ENCODE results near the gene ERCC6. TPM values are rescaled to one million over a fixed set of nuclear protein-coding genes. Genes with fewer than 3 reads are reported as not detected.

The ERCC6 gene
- polyA plus RNA-seq, 4 donors = 3.5 to 12.6 (median 5.1) TPM

DNA sequence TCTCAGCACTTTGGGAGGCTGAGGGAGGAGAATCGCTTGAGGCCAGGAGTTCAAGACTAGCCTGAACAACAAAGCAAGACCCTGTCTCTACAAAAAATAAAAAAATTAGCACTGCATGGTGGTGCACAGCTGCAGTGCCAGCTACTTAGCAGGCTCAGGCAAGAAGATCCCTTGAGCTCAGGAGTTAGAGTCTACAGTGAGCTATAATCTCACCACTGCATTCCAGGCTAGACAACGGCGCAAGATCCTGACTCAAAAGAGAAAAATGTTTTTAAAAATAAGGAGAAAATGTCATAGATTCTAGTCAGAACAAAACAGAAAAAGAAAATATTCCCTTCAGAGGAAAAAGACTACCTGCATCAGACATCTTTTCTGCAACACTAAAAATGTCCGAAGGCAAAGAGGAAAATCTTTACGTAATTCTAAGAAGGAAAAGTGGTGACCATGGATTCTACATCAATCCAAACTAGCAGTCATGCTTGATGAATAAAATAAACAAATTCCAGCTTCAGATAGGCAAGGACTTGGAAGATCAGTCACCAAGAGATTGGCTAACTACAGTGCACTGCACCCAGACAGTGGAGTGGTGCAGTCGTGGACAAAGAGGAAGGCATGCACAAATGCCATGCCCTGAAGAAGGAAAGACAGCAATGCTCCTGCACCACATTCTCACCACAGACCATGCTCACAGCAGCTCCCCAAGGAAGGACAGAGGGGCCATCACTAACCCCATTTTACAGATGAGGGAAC, 54.3 kb downstream of the ERCC6 start:
- no peaks in the 10 kb centered on the region for H3K27me3 ChIP-seq (ENCODE audit: control insufficient read depth in 3 of 3, insufficient read depth in 3 of 3, low read length in 3 of 3)
- H3K9me3 ChIP-seq (ENCODE audit: control insufficient read depth in 2 of 2, insufficient read depth in 1 of 2, low read depth in 1 of 2, low read length in 1 of 2) = no peaks in the 10 kb centered on the region
- no peak overlapping the region for H3K4me3 ChIP-seq (ENCODE audit: low read depth in 1 of 3, low read length in 3 of 3)
- peaks cover 2 to 17% (median 3%) of the 10 kb centered on the region in 3 donors for H3K36me3 ChIP-seq (ENCODE audit: control insufficient read depth in 3 of 3, insufficient read depth in 2 of 3, low read depth in 1 of 3, low read length in 3 of 3)
- 94 to 96% (median 95%) methylated on average over 6 of the region's 6 CpGs for WGBS, 3 donors
- H3K4me1 ChIP-seq (ENCODE audit: control insufficient read depth in 3 of 3, insufficient read depth in 2 of 3, low read depth in 1 of 3, low read length in 2 of 3) = peaks cover 0 to 2% (median 0%) of the 10 kb centered on the region in 3 donors
- H3K27ac ChIP-seq (ENCODE audit: low read depth in 1 of 3, low read length in 2 of 3) = no peak overlapping the region
- DNase-seq (no peak), FAIRE-seq (no peak)

DNA sequence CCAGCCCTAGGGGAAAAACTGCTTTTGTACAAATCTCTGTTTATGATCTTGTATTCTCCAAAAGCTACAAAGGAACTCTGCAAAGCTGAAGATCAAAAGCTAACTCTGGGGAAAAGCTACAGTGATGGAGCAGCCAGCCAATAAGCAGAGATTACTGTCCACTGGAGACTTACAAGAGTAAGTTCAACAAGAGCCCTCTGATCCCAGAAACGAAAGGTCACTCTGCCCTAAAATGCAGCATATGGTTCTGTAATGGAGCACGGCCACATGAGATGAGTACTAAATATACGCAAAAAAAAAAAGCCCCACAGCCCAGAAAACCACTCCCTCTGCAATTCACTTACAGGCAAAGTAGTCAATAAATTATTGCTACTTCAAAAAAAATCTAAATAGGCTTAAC, 60.1 kb downstream of the ERCC6 start:
- no peaks in the 10 kb centered on the region for H3K9me3 ChIP-seq (ENCODE audit: control insufficient read depth in 2 of 2, insufficient read depth in 1 of 2, low read depth in 1 of 2, low read length in 1 of 2)
- DNase-seq (no peak), FAIRE-seq (no peak)
- H3K27ac ChIP-seq (ENCODE audit: low read depth in 1 of 3, low read length in 2 of 3) = no peak overlapping the region
- no peaks in the 10 kb centered on the region for H3K4me1 ChIP-seq (ENCODE audit: control insufficient read depth in 3 of 3, insufficient read depth in 2 of 3, low read depth in 1 of 3, low read length in 2 of 3)
- H3K36me3 ChIP-seq (ENCODE audit: control insufficient read depth in 3 of 3, insufficient read depth in 2 of 3, low read depth in 1 of 3, low read length in 3 of 3) = peaks cover 7 to 37% (median 15%) of the 10 kb centered on the region in 3 donors
- 93 to 99% (median 98%) methylated on average over 3 of the region's 3 CpGs for WGBS, 3 donors
- H3K4me3 ChIP-seq (ENCODE audit: low read depth in 1 of 3, low read length in 3 of 3) = no peak overlapping the region
- no peaks in the 10 kb centered on the region for H3K27me3 ChIP-seq (ENCODE audit: control insufficient read depth in 3 of 3, insufficient read depth in 3 of 3, low read length in 3 of 3)

DNA sequence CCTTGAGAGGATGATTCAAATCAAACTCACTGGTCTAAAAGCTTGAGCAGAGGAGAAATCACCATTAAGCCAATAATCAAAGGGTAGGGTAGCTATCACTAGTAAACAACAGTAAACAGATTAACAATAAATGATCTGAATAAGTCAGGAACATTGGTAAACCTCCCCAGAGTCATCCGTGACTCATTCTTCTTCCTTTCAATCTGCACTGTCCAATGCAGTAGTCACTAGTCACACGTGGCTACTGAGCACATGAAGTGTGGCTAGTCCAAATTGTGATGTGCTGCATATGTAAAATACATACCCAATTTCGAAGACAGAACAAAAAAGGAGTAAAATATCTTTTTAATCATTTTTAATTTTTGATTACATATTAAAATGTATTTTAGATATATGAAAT, 64.0 kb downstream of the ERCC6 start:
- H3K4me3 ChIP-seq (ENCODE audit: low read depth in 1 of 3, low read length in 3 of 3) = no peak overlapping the region
- no peaks in the 10 kb centered on the region for H3K27me3 ChIP-seq (ENCODE audit: control insufficient read depth in 3 of 3, insufficient read depth in 3 of 3, low read length in 3 of 3)
- FAIRE-seq (no peak), DNase-seq (no peak)
- no peaks in the 10 kb centered on the region for H3K9me3 ChIP-seq (ENCODE audit: control insufficient read depth in 2 of 2, insufficient read depth in 1 of 2, low read depth in 1 of 2, low read length in 1 of 2)
- H3K27ac ChIP-seq (ENCODE audit: low read depth in 1 of 3, low read length in 2 of 3) = no peak overlapping the region
- H3K36me3 ChIP-seq (ENCODE audit: control insufficient read depth in 3 of 3, insufficient read depth in 2 of 3, low read depth in 1 of 3, low read length in 3 of 3) = peaks cover 12 to 32% (median 22%) of the 10 kb centered on the region in 3 donors
- 69 to 86% (median 76%) methylated on average over 3 of the region's 3 CpGs for WGBS, 3 donors
- H3K4me1 ChIP-seq (ENCODE audit: control insufficient read depth in 3 of 3, insufficient read depth in 2 of 3, low read depth in 1 of 3, low read length in 2 of 3) = no peaks in the 10 kb centered on the region

DNA sequence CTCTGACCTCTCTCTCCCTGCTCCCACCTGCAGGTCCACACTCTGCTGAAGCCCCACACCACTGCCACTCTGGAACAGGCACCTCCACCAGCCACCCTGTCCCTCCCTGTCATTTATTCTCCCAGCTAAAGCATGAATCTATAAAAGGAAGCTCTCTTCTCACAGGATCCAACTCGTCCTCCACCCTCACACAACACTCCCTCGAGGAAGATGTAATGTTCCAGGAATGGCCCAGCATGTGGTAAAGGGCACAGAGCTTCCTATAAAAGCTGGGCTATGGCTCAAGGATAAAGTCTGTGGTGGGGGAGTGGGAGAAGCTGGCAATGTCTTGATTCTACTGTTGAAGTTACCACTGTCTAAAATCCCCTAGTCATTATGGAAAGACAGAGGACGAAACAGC, 67.4 kb downstream of the ERCC6 start:
- Histone ChIP-seq H3K4me3 (ENCODE audit: low read depth in 1 of 3, low read length in 3 of 3) (no peak overlapping the region), H3K36me3 (ENCODE audit: control insufficient read depth in 3 of 3, insufficient read depth in 2 of 3, low read depth in 1 of 3, low read length in 3 of 3) (peaks cover 15 to 28% (median 23%) of the 10 kb centered on the region in 3 donors), H3K4me1 (ENCODE audit: control insufficient read depth in 3 of 3, insufficient read depth in 2 of 3, low read depth in 1 of 3, low read length in 2 of 3) (no peaks in the 10 kb centered on the region), H3K9me3 (ENCODE audit: control insufficient read depth in 2 of 2, insufficient read depth in 1 of 2, low read depth in 1 of 2, low read length in 1 of 2) (no peaks in the 10 kb centered on the region), H3K27me3 (ENCODE audit: control insufficient read depth in 3 of 3, insufficient read depth in 3 of 3, low read length in 3 of 3) (no peaks in the 10 kb centered on the region), H3K27ac (ENCODE audit: low read depth in 1 of 3, low read length in 2 of 3) (no peak overlapping the region)
- WGBS, 3 donors = 83 to 92% (median 88%) methylated on average over 3 of the region's 3 CpGs
- DNase-seq = no peak
- no peak for FAIRE-seq

DNA sequence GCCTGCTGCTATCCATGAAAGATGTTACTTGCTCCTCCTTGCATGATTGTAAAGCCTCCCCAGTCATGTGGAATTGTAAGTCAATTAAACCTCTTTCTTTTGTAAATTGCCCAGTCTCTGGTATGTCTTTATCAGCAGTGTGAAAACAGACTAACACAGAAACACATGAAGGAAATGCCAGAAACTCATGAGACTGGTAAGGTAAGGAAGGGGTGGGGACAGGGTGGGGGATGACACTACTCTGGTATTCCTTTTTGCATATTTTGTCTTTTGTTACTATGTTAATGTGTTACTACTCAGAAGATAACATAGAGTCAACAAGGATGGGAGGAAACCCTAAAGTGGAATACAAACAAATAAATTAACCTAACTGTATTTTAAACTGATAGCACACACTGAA, 73.2 kb downstream of the ERCC6 start:
- peaks cover 9 to 24% (median 19%) of the 10 kb centered on the region in 3 donors for H3K36me3 ChIP-seq (ENCODE audit: control insufficient read depth in 3 of 3, insufficient read depth in 2 of 3, low read depth in 1 of 3, low read length in 3 of 3)
- H3K4me3 ChIP-seq (ENCODE audit: low read depth in 1 of 3, low read length in 3 of 3) = no peak overlapping the region
- H3K9me3 ChIP-seq (ENCODE audit: control insufficient read depth in 2 of 2, insufficient read depth in 1 of 2, low read depth in 1 of 2, low read length in 1 of 2) = peaks cover 0 to 14% of the 10 kb centered on the region in 2 donors
- DNase-seq (no peak), FAIRE-seq (no peak)
- H3K4me1 ChIP-seq (ENCODE audit: control insufficient read depth in 3 of 3, insufficient read depth in 2 of 3, low read depth in 1 of 3, low read length in 2 of 3) = no peaks in the 10 kb centered on the region
- H3K27me3 ChIP-seq (ENCODE audit: control insufficient read depth in 3 of 3, insufficient read depth in 3 of 3, low read length in 3 of 3) = no peaks in the 10 kb centered on the region
- no peak overlapping the region for H3K27ac ChIP-seq (ENCODE audit: low read depth in 1 of 3, low read length in 2 of 3)

Other genes with a start within 250 kb of the ERCC6 start
- gene C10orf71, start 240.0 kb downstream of the ERCC6 start, polyA plus RNA-seq = under 1 TPM in 2 of 4 donors, not detected in 2; under 0.01 to 0.16 TPM
- not detected for gene DRGX, start 143.0 kb downstream of the ERCC6 start, polyA plus RNA-seq
- 1 to 10 TPM in 1 of 4 donors, under 1 TPM in 1, not detected in 2; 0.07 to 2.7 TPM for gene SLC18A3, start 71.2 kb upstream of the ERCC6 start, polyA plus RNA-seq
- gene CHAT, start 74.9 kb upstream of the ERCC6 start, polyA plus RNA-seq = under 1 TPM in 3 of 4 donors, not detected in 1; 0.15 to 0.85 (median 0.81) TPM
- not detected for gene C10orf53, start 140.5 kb upstream of the ERCC6 start, polyA plus RNA-seq
- gene OGDHL, start 223.2 kb upstream of the ERCC6 start, polyA plus RNA-seq = 1 to 10 TPM; 2.5 to 9.6 (median 3.1) TPM